Epithelial cell of proximal tubule (primary cell): ENCODE measurements around the gene STXBP2. TPM values are rescaled to one million over a fixed set of nuclear protein-coding genes. Genes with fewer than 3 reads are reported as not detected.

ENCODE experiments used
- DNase-seq: peaks from one replicate; pipeline ENCODE4 v3.0.0-alpha.2; 2011; ENCODE audit warnings: low read depth
- H3K4me3 ChIP-seq: 2 replicates; pipeline ENCODE4 v1.5.1; 2011; ENCODE audit warnings: low read depth, mild to moderate bottlenecking, low read length
- total RNA-seq: library from RNA; depleted of rRNA; stranded (reverse); fragments of >200 nt; gene quantifications from 2 replicates; pipeline ENCODE4 v1.2.3, GENCODE V29; 2015
- TF ChIP-seq, protein P1 (sequence below): conservative IDR thresholded peaks from 2 replicates; pipeline ENCODE4 v1.5.1; 2012; ENCODE audit warnings: low read depth, mild to moderate bottlenecking, low read length

Gene STXBP2
- total RNA-seq, 1 donor from 2014 or later = 49.4 TPM

DNA sequence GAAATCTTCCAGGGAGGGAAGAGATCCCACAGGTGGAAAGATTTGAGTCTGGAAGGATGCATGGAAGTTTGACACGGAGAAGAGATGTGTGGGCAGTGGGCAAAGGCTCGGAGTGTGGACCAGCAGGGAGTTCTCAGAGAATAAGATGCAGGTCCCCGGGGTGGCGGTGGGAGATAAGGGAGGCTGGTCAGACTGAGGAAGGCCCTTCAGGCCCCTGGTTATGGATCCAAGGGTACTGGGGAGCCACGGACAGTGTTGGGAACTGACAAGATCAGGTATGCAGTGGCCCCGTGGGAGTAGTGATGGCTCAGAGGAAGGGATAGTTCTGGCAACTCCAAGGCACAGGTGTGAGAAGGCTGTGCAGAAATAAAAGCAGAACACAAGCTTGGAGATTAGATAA is 38.7 kb upstream of the STXBP2 start:
- TF ChIP-seq, protein P1, sequence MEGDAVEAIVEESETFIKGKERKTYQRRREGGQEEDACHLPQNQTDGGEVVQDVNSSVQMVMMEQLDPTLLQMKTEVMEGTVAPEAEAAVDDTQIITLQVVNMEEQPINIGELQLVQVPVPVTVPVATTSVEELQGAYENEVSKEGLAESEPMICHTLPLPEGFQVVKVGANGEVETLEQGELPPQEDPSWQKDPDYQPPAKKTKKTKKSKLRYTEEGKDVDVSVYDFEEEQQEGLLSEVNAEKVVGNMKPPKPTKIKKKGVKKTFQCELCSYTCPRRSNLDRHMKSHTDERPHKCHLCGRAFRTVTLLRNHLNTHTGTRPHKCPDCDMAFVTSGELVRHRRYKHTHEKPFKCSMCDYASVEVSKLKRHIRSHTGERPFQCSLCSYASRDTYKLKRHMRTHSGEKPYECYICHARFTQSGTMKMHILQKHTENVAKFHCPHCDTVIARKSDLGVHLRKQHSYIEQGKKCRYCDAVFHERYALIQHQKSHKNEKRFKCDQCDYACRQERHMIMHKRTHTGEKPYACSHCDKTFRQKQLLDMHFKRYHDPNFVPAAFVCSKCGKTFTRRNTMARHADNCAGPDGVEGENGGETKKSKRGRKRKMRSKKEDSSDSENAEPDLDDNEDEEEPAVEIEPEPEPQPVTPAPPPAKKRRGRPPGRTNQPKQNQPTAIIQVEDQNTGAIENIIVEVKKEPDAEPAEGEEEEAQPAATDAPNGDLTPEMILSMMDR = no peak
- no peak overlapping the region for H3K4me3 ChIP-seq
- no peak for DNase-seq

- H3K4me3 ChIP-seq = no peak overlapping the region
- TF ChIP-seq, protein P1 = no peak
- no peak for DNase-seq
Measured at GRCh38 chr19:7600721-7601120, 36.2 kb upstream of the STXBP2 start.

GRCh38 chr19:7602240-7602934 is 34.5 kb upstream of the STXBP2 start:
- no peak overlapping the region for H3K4me3 ChIP-seq
- TF ChIP-seq, protein P1 = no peak
- no peak for DNase-seq

DNA sequence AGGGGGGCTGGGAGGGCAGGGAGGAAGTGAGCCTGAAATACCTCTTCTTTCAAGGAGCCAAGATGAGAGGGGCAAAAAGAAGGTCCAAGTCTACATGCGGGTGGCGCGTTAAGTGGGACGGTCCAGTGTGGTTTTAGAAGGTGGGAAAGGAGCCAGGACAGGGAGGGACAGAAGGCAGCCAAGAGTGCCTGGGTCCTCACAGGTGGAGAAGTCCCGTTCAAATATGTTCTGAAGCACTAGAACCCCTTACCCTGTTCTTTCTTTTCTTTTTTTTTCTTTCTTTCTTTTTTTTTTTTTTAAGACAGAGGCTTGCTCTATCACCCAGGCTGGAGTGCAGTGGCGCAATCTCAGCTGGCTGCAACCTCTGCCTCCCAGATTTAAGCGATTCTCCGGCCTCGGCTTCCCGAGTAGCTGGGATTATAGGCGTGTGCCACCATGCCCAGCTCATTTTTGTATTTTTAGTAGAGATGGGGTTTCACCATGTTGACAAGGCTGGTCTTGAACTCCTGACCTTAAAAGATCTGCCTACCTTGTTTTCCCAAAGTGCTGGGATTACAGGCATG is 33.9 kb upstream of the STXBP2 start:
- TF ChIP-seq, protein P1 = no peak
- H3K4me3 ChIP-seq = no peak overlapping the region
- DNase-seq = no peak

GRCh38 chr19:7603919-7604318 is 33.0 kb upstream of the STXBP2 start:
- H3K4me3 ChIP-seq = no peak overlapping the region
- TF ChIP-seq, protein P1 = no peak

GRCh38 chr19:7605490-7606222 is 31.3 kb upstream of the STXBP2 start:
- no peak overlapping the region for H3K4me3 ChIP-seq
- no peak for DNase-seq
- TF ChIP-seq, protein P1 = no peak

More at GRCh38 chr19:7603919-7604318, 33.0 kb upstream of the STXBP2 start:
- DNase-seq = no peak
